Left lung (tissue), 10 donors: ENCODE results near the gene ATXN1. TPM values are rescaled to one million over a fixed set of nuclear protein-coding genes. Genes with fewer than 3 reads are reported as not detected.

ENCODE experiments used
- ATAC-seq: fragments of 200-7000 bp; cut with Tn5 transposase; one replicate; pipeline ENCODE4 v1.9.1; 2020; ENCODE audit warnings: moderate library complexity
- DNase-seq, 4 donors: peaks; one replicate each; pipeline ENCODE4 v3.0.0-alpha.2; 2013 to 2020
- H3K27ac ChIP-seq, 2 donors: fragments of 200-600 bp; sonication (generic) in 1 of 2; one replicate each; pipeline versions ENCODE4 v1.5.0 to v1.8.0; 2020 to 2021
- H3K27me3 ChIP-seq, 2 donors: fragments of 200-600 bp; sonication (generic) in 1 of 2; one replicate each; pipeline versions ENCODE4 v1.5.0 to v1.8.0; 2020 to 2021
- H3K36me3 ChIP-seq, 2 donors: fragments of 200-600 bp; sonication (generic) in 1 of 2; one replicate each; pipeline versions ENCODE4 v1.5.0 to v1.8.0; 2020 to 2021
- H3K4me1 ChIP-seq, 2 donors: fragments of 200-600 bp; one replicate each; pipeline ENCODE4 v1.8.0; 2021
- H3K4me3 ChIP-seq, 2 donors: fragments of 200-600 bp; sonication (generic) in 1 of 2; one replicate each; pipeline versions ENCODE4 v1.5.0 to v1.8.0; 2020 to 2021; ENCODE audit warnings: mild to moderate bottlenecking in 1 of 2
- H3K9me3 ChIP-seq, 2 donors: fragments of 200-600 bp; sonication (generic) in 1 of 2; one replicate each; pipeline versions ENCODE4 v1.5.0 to v1.8.0; 2020 to 2021
- CTCF ChIP-seq, 2 donors: fragments of 200-600 bp; sonication (generic) in 1 of 2; IDR thresholded peaks; one replicate each; pipeline versions ENCODE4 v1.5.0 to v1.8.0; 2021; ENCODE audit warnings: antibody characterized with exemption in 2 of 2
- intact Hi-C, 2 donors: fragments of 100-400 bp; cut with DNase I; formaldehyde crosslinking; loops; one replicate each; pipeline versions ENCODE4 v1.11.2 to v1.14.2; 2022
- polyA plus RNA-seq, 6 donors: library from polyadenylated mRNA; unstranded; fragments of 120-200 nt; gene quantifications; one replicate each; pipeline ENCODE4 v1.2.1, GENCODE V29; 2013; ENCODE audit not compliant: insufficient read length in 6 of 6
- total RNA-seq, 2 donors: library from RNA; stranded (reverse); fragmentation: NEBNext Ultra II Directional; extraction: Animal tissue kit (Norgen Biotek cat#: 25700); gene quantifications; one replicate each; pipeline ENCODE4 v1.2.1, GENCODE V29; 2021
- donor health status: DM: no; HTN: yes; CAD: no.
- donor health status: DM: no; HTN: no; CAD: no.

The ATXN1 gene
- total and polyA plus RNA-seq, 8 donors = 23.3 to 67.4 (median 27.3) TPM

- Histone ChIP-seq H3K36me3 (no peaks in the 10 kb centered on the region), H3K9me3 (no peaks in the 10 kb centered on the region), H3K27ac (no peak overlapping the region), H3K4me1 (peaks cover 4 to 23% of the 10 kb centered on the region in 2 donors), H3K27me3 (no peaks in the 10 kb centered on the region), H3K4me3 (no peak overlapping the region)
- no peak for ATAC-seq
- TF ChIP-seq CTCF (IDR thresholded peaks at IDR 0.05) = no peak
- no peak for DNase-seq
- intact Hi-C loops = no loop called here
Observed at GRCh38 chr6:16346831-16347230, 414.4 kb downstream of the ATXN1 start.

- DNase-seq = no peak
- intact Hi-C loops = no loop called here
- TF ChIP-seq CTCF (IDR thresholded peaks at IDR 0.05) = no peak
- ATAC-seq = peak; percentile 44
- no peak overlapping the region for H3K4me3 ChIP-seq
- no peaks in the 10 kb centered on the region for H3K36me3 ChIP-seq
- H3K27ac ChIP-seq = peak overlapping the region in 1 of 2 donors; percentile 28
- H3K4me1 ChIP-seq = peaks cover 4 to 24% of the 10 kb centered on the region in 2 donors
- H3K9me3 ChIP-seq = no peaks in the 10 kb centered on the region
- H3K27me3 ChIP-seq = no peaks in the 10 kb centered on the region
Observed at GRCh38 chr6:16345449-16346330, 415.6 kb downstream of the ATXN1 start.

GRCh38 chr6:16344756-16345155, 416.5 kb downstream of the ATXN1 start:
- no peak overlapping the region for H3K27ac ChIP-seq
- ATAC-seq = no peak
- DNase-seq = no peak
- no peaks in the 10 kb centered on the region for H3K27me3 ChIP-seq
- no peaks in the 10 kb centered on the region for H3K36me3 ChIP-seq
- intact Hi-C loops = no loop called here
- no peak overlapping the region for H3K4me3 ChIP-seq
- peaks cover 4 to 24% of the 10 kb centered on the region in 2 donors for H3K4me1 ChIP-seq
- no peaks in the 10 kb centered on the region for H3K9me3 ChIP-seq
- no peak for TF ChIP-seq CTCF (IDR thresholded peaks at IDR 0.05)

- intact Hi-C loops = no loop called here
Observed at GRCh38 chr6:16343593-16343992, 417.7 kb downstream of the ATXN1 start.

More at GRCh38 chr6:16343593-16343992, 417.7 kb downstream of the ATXN1 start:
- H3K36me3 ChIP-seq = no peaks in the 10 kb centered on the region
- TF ChIP-seq CTCF (IDR thresholded peaks at IDR 0.05) = no peak
- H3K4me1 ChIP-seq = peaks cover 4 to 31% of the 10 kb centered on the region in 2 donors
- DNase-seq (no peak), ATAC-seq (no peak)
- no peak overlapping the region for H3K4me3 ChIP-seq
- H3K9me3 ChIP-seq = no peaks in the 10 kb centered on the region
- H3K27me3 ChIP-seq = no peaks in the 10 kb centered on the region
- no peak overlapping the region for H3K27ac ChIP-seq
